CD4-positive, CD25-positive, alpha-beta regulatory T cell (primary cell): ENCODE data around the gene FSTL4. TPM values are rescaled to one million over a fixed set of nuclear protein-coding genes. Genes with fewer than 3 reads are reported as not detected.

Experiments
- ATAC-seq, 2 donors: fragments of 150-1000 bp; cut with Tn5 transposase; one replicate each; pipeline ENCODE4 v1.10.0; 2021; ENCODE audit warnings: low read depth in 2 of 2, moderate number of reproducible peaks in 2 of 2, moderate library complexity in 1 of 2
- DNase-seq, 3 donors: peaks; one replicate each; pipeline versions ENCODE4 v3.0.0 to v3.0.0-alpha.2; 2012 to 2022; ENCODE audit warnings: mixed read lengths in 1 of 3
- H3K27ac ChIP-seq: one replicate; pipeline ENCODE4 v1.7.0; 2013; ENCODE audit warnings: mild to moderate bottlenecking, low read length; ENCODE audit not compliant: insufficient read depth, poor library complexity, severe bottlenecking
- H3K27me3 ChIP-seq: one replicate; pipeline ENCODE4 v1.7.0; 2013; ENCODE audit warnings: low read length; ENCODE audit not compliant: control insufficient read depth, insufficient read depth
- H3K36me3 ChIP-seq: one replicate; pipeline ENCODE4 v1.7.0; 2013; ENCODE audit warnings: mild to moderate bottlenecking, low read length, moderate library complexity; ENCODE audit not compliant: control insufficient read depth, insufficient read depth
- H3K4me1 ChIP-seq: 2 replicates; pipeline ENCODE4 v1.7.0; 2013; ENCODE audit warnings: mild to moderate bottlenecking, low read length; ENCODE audit not compliant: insufficient read depth, control insufficient read depth, poor library complexity, severe bottlenecking
- H3K4me3 ChIP-seq: one replicate; pipeline ENCODE4 v1.7.0; 2013; ENCODE audit warnings: low read depth, mild to moderate bottlenecking, low read length, moderate library complexity
- H3K9me3 ChIP-seq, 2 experiments: 1 replicate in 1 of 2; 2 replicates in 1 of 2; pipeline ENCODE4 v1.7.0; 2013; ENCODE audit warnings: low read length in 2 of 2, mild to moderate bottlenecking in 1 of 2, moderate library complexity in 1 of 2; ENCODE audit not compliant: control insufficient read depth in 2 of 2
- H3K27ac Mint-ChIP-seq, 3 donors: one replicate each; pipeline ENCODE4 v1.8.0; 2020 to 2022; ENCODE audit warnings: mild to moderate bottlenecking in 3 of 3, mixed read lengths in 3 of 3, moderate library complexity in 2 of 3
- H3K27me3 Mint-ChIP-seq: one replicate; pipeline ENCODE4 v1.8.0; 2022; ENCODE audit warnings: mild to moderate bottlenecking, mixed read lengths
- H3K36me3 Mint-ChIP-seq: one replicate; pipeline ENCODE4 v1.8.0; 2020; ENCODE audit warnings: mixed read lengths
- H3K4me1 Mint-ChIP-seq, 4 donors: one replicate each; pipeline ENCODE4 v1.8.0; 2020 to 2022; ENCODE audit warnings: mixed read lengths in 4 of 4, mild to moderate bottlenecking in 1 of 4
- H3K4me3 Mint-ChIP-seq, 4 donors: one replicate each; pipeline ENCODE4 v1.8.0; 2020 to 2022; ENCODE audit warnings: mild to moderate bottlenecking in 4 of 4, mixed read lengths in 4 of 4, moderate library complexity in 3 of 4
- H3K9me3 Mint-ChIP-seq, 7 donors: one replicate each; pipeline ENCODE4 v1.8.0; 2020 to 2022; ENCODE audit warnings: mixed read lengths in 7 of 7, mild to moderate bottlenecking in 3 of 7, moderate library complexity in 2 of 7
- polyA plus RNA-seq, 4 donors: library from polyadenylated mRNA; unstranded; fragments of 300-500 nt; fragmentation: Illumina TruSeq; gene quantifications; one replicate each; pipeline ENCODE4 v1.2.3, GENCODE V29; 2021
- total RNA-seq: library from RNA; stranded (reverse); gene quantifications from one replicate; pipeline ENCODE4 v1.2.3, GENCODE V29; 2022

FSTL4 gene
- total and polyA plus RNA-seq, 5 donors from 2014 or later, result 0.57 TPM; not detected in 4

- Mint-ChIP-seq H3K36me3 (no peaks in the 10 kb centered on the region), H3K9me3 (peaks cover 0 to 19% (median 9%) of the 10 kb centered on the region in 7 donors), H3K4me3 (no peak overlapping the region), H3K27ac (no peak overlapping the region), H3K4me1 (no peaks in the 10 kb centered on the region), H3K27me3 (peaks cover 18% of the 10 kb centered on the region)
- Histone ChIP-seq H3K4me3 (no peak overlapping the region), H3K4me1 (no peaks in the 10 kb centered on the region), H3K27me3 (peaks cover 2% of the 10 kb centered on the region), H3K9me3 (peaks cover 9 to 12% of the 10 kb centered on the region in 2 experiments), H3K27ac (no peak overlapping the region), H3K36me3 (no peaks in the 10 kb centered on the region)
- ATAC-seq (no peak), DNase-seq (no peak)
These were observed 234.6 kb downstream of the FSTL4 start for GRCh38 chr5:133377736-133378135.

GRCh38 chr5:133376986-133377385 is 235.4 kb downstream of the FSTL4 start:
- peaks cover 0 to 19% (median 9%) of the 10 kb centered on the region in 7 donors for H3K9me3 Mint-ChIP-seq
- Histone ChIP-seq H3K27ac (no peak overlapping the region), H3K4me1 (no peaks in the 10 kb centered on the region), H3K27me3 (peaks cover 2% of the 10 kb centered on the region), H3K9me3 (peaks cover 9 to 12% of the 10 kb centered on the region in 2 experiments), H3K4me3 (no peak overlapping the region), H3K36me3 (no peaks in the 10 kb centered on the region)
- no peak for ATAC-seq
- no peak overlapping the region for H3K27ac Mint-ChIP-seq
- no peak for DNase-seq
- peaks cover 18% of the 10 kb centered on the region for H3K27me3 Mint-ChIP-seq
- no peak overlapping the region for H3K4me3 Mint-ChIP-seq
- no peaks in the 10 kb centered on the region for H3K4me1 Mint-ChIP-seq
- H3K36me3 Mint-ChIP-seq, result no peaks in the 10 kb centered on the region

DNA sequence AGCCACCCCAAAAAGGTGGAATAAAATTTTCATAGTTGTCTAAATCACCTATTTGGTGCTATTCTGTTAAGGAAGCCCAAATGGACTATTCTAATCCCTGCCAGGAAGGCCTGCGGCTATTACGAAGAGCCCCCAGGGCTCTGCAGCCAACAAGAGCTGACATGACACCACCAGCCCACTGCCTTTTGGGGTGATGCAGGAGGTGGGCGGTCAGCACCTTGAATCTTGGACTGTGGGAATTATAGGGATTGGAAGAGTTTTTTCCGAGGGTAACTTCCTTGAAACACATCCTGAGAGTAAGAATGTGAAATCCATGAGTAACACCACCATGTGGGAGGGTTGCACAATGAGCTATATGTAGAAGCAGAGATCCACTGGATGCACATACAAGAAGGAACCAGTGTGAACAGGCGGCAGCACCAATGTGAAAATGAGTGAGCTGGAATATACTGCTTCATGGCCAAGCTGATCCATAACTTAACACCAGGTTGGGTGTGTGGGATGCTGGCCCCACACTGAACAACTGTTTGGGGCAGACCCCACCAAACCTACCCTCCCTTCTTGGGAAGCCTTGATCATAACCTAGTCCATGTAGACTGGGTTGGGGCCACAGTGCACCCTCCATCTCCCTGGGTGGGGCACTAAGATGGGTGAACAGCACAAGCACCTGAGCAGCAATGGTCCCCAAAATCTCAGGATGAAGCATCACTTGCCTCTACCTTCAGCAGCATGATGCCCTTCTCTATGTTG is 239.0 kb downstream of the FSTL4 start:
- DNase-seq (no peak), ATAC-seq (no peak)
- H3K9me3 ChIP-seq, result peaks cover 9 to 12% of the 10 kb centered on the region in 2 experiments
- no peaks in the 10 kb centered on the region for H3K36me3 Mint-ChIP-seq
- peaks cover 2% of the 10 kb centered on the region for H3K27me3 ChIP-seq
- no peak overlapping the region for H3K4me3 ChIP-seq
- no peaks in the 10 kb centered on the region for H3K36me3 ChIP-seq
- no peak overlapping the region for H3K4me3 Mint-ChIP-seq
- no peaks in the 10 kb centered on the region for H3K4me1 Mint-ChIP-seq
- H3K27me3 Mint-ChIP-seq, result peaks cover 29% of the 10 kb centered on the region
- no peak overlapping the region for H3K27ac Mint-ChIP-seq
- no peak overlapping the region for H3K27ac ChIP-seq
- no peaks in the 10 kb centered on the region for H3K4me1 ChIP-seq
- peaks cover 0 to 19% (median 3%) of the 10 kb centered on the region in 7 donors for H3K9me3 Mint-ChIP-seq

- H3K4me3 ChIP-seq, result no peak overlapping the region
- H3K9me3 Mint-ChIP-seq, result peaks cover 0 to 11% (median 3%) of the 10 kb centered on the region in 7 donors
- DNase-seq, result no peak
- H3K36me3 Mint-ChIP-seq, result no peaks in the 10 kb centered on the region
- H3K9me3 ChIP-seq, result peaks cover 4 to 6% of the 10 kb centered on the region in 2 experiments
- H3K27ac Mint-ChIP-seq, result no peak overlapping the region
- no peaks in the 10 kb centered on the region for H3K4me1 ChIP-seq
- no peak overlapping the region for H3K27ac ChIP-seq
- H3K4me1 Mint-ChIP-seq, result no peaks in the 10 kb centered on the region
- no peaks in the 10 kb centered on the region for H3K36me3 ChIP-seq
- no peak overlapping the region for H3K4me3 Mint-ChIP-seq
- no peaks in the 10 kb centered on the region for H3K27me3 ChIP-seq
- peaks cover 23% of the 10 kb centered on the region for H3K27me3 Mint-ChIP-seq
- ATAC-seq, result no peak
These were observed 239.9 kb downstream of the FSTL4 start for GRCh38 chr5:133372293-133372937.

DNA sequence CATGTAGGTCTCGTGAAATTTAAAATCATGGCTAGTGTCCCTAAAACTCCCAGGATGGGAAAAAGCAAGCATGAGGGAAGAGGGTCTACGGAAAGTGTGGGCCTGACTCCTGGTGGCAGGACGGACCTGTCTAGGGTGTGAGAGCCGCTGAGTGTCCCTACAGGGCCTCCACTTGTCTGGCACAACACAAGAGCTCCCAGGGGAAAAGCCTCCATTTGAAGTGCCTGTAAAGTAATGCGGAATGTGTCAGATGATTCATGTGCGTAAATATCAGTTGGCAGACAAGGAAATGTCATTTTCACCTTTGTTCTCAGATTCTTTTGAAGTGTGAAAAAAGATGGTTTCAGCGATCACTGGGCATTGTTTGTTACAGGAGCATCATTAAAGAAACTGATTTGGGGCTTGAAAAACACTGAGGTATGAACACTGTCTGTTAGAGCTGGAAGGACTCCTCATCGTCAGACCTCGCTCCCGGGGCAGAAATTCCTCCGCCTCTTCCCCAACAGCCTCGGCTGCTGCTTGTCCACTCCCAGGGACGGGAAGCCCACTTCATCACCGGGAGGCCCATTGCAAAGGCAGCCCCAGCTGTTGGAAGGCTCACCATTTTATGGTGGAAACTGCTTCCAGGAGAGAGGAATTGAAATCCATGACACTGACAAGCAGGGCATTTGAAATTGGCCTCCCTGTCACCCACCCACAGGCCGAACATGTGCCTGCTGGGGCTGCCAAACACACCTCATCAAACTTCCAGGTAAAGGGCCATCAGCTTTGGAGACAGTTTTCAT is 240.8 kb downstream of the FSTL4 start:
- Histone ChIP-seq H3K4me1 (no peaks in the 10 kb centered on the region), H3K9me3 (peaks cover 0 to 4% of the 10 kb centered on the region in 2 experiments), H3K27me3 (no peaks in the 10 kb centered on the region), H3K27ac (no peak overlapping the region), H3K36me3 (no peaks in the 10 kb centered on the region), H3K4me3 (no peak overlapping the region)
- Mint-ChIP-seq H3K27me3 (peaks cover 21% of the 10 kb centered on the region), H3K4me3 (no peak overlapping the region), H3K27ac (no peak overlapping the region), H3K4me1 (no peaks in the 10 kb centered on the region), H3K36me3 (no peaks in the 10 kb centered on the region), H3K9me3 (peaks cover 0 to 4% (median 2%) of the 10 kb centered on the region in 7 donors)
- no peak for ATAC-seq
- no peak for DNase-seq

- H3K27me3 Mint-ChIP-seq, result peaks cover 21% of the 10 kb centered on the region
- no peaks in the 10 kb centered on the region for H3K4me1 Mint-ChIP-seq
- H3K36me3 ChIP-seq, result no peaks in the 10 kb centered on the region
- ATAC-seq, result no peak
- no peaks in the 10 kb centered on the region for H3K36me3 Mint-ChIP-seq
- no peak for DNase-seq
- no peak overlapping the region for H3K4me3 ChIP-seq
- peaks cover 0 to 1% (median 0%) of the 10 kb centered on the region in 7 donors for H3K9me3 Mint-ChIP-seq
- H3K9me3 ChIP-seq, result peaks cover 0 to 4% of the 10 kb centered on the region in 2 experiments
- no peak overlapping the region for H3K27ac Mint-ChIP-seq
- H3K27me3 ChIP-seq, result no peaks in the 10 kb centered on the region
- no peaks in the 10 kb centered on the region for H3K4me1 ChIP-seq
- no peak overlapping the region for H3K4me3 Mint-ChIP-seq
- no peak overlapping the region for H3K27ac ChIP-seq
These were observed 241.4 kb downstream of the FSTL4 start for GRCh38 chr5:133370904-133371303.

DNA sequence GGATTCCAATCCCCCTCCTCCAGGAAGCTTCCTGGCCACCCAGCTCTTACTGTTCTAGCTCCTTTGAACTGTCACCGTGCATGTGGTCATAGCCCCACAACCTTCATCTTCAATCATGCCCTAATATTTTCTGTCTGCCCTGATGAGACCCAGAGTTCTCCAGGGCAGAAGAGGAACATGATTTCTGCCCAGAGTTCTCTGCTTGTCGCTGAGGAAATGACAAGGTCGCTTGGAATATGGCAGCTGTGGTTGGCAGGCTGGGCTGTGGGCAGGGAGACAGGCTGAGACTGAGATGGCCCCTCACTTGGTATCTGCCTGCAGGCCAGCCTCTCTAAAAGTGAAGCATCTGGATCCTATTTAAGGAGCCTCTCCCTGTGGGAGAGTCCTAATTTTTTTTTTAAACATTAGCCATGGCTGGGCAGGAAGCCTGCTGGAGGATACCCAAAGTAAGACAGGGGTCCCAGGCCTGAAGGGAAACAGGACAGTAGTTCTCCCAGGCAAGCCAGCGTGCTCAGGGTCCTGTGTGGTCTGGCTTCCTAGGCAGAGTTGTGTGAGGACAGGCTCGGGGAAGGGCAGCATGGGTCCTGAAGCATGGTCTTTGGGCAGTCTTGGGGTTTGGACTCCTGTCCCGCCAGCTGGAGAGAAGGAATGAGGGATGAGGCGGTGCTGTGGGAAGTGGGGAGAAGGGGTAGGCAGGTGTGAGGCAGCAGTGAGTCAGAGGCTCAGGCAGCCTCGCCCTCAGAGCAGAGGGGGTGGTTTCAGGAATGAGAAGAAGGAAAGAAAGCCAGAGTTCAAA is 242.1 kb downstream of the FSTL4 start:
- Mint-ChIP-seq H3K4me1 (no peaks in the 10 kb centered on the region), H3K27ac (no peak overlapping the region), H3K27me3 (peaks cover 14% of the 10 kb centered on the region), H3K36me3 (no peaks in the 10 kb centered on the region), H3K9me3 (no peaks in the 10 kb centered on the region), H3K4me3 (no peak overlapping the region)
- DNase-seq (no peak), ATAC-seq (no peak)
- H3K36me3 ChIP-seq, result no peaks in the 10 kb centered on the region
- no peaks in the 10 kb centered on the region for H3K27me3 ChIP-seq
- no peak overlapping the region for H3K4me3 ChIP-seq
- no peak overlapping the region for H3K27ac ChIP-seq
- no peaks in the 10 kb centered on the region for H3K4me1 ChIP-seq
- peaks cover 0 to 2% of the 10 kb centered on the region in 2 experiments for H3K9me3 ChIP-seq
